SK-N-SH treated with all-trans-retinoic acid at 6 μM for 48 hours (cell line): Measurements from ENCODE around the gene ATG2A.

Experiments used
- ARNTL ChIP-seq: fragments of 450-650 bp; formaldehyde crosslinking; IDR thresholded peaks from 2 replicates; pipeline ENCODE4 v1.5.0; 2020; ENCODE audit warnings: low read depth, mild to moderate bottlenecking, moderate library complexity, borderline replicate concordance
- CSRNP3 ChIP-seq: fragments of 250-450 bp; sonication (Bioruptor Pico); IDR thresholded peaks from 2 replicates; pipeline ENCODE4 v1.5.1; 2021; ENCODE audit warnings: mild to moderate bottlenecking, moderate library complexity
- ESRRG ChIP-seq: fragments of 250-450 bp; sonication (Bioruptor Pico); IDR thresholded peaks from 2 replicates; pipeline ENCODE4 v1.6.1; 2021; ENCODE audit warnings: mild to moderate bottlenecking
- OSR1 ChIP-seq: fragments of 250-450 bp; sonication (Bioruptor Pico); IDR thresholded peaks from 2 replicates; pipeline ENCODE4 v1.8.0; 2022; ENCODE audit warnings: moderate library complexity, mild to moderate bottlenecking, inconsistent platforms
- RARB ChIP-seq: fragments of 250-450 bp; sonication (Bioruptor Pico); IDR thresholded peaks from 2 replicates; pipeline ENCODE4 v1.8.0; 2021; ENCODE audit warnings: mild to moderate bottlenecking, moderate library complexity
- ZFP3 ChIP-seq: fragments of 250-450 bp; sonication (Bioruptor Pico); IDR thresholded peaks from 2 replicates; pipeline ENCODE4 v1.5.0; 2020; ENCODE audit warnings: mild to moderate bottlenecking, moderate library complexity
- ZFP30 ChIP-seq: fragments of 450-650 bp; formaldehyde crosslinking; IDR thresholded peaks from 2 replicates; pipeline ENCODE4 v1.5.0; 2022; ENCODE audit warnings: mild to moderate bottlenecking, moderate library complexity
- TF ChIP-seq, protein P1 (sequence below): fragments of 250-450 bp; sonication (Bioruptor Pico); IDR thresholded peaks from 2 replicates; pipeline ENCODE4 v1.5.1; 2020; ENCODE audit warnings: low read depth, mild to moderate bottlenecking, moderate library complexity
- TF ChIP-seq, protein P2 (sequence below): fragments of 250-450 bp; sonication (Bioruptor Pico); IDR thresholded peaks from 2 replicates; pipeline ENCODE4 v1.8.0; 2020; ENCODE audit warnings: mild to moderate bottlenecking, moderate library complexity, borderline replicate concordance

- no peak for TF ChIP-seq ZFP3
- no peak for TF ChIP-seq CSRNP3 (CRISPR knock-in tag)
- TF ChIP-seq ARNTL (CRISPR knock-in tag) = no peak
- TF ChIP-seq, protein P1, sequence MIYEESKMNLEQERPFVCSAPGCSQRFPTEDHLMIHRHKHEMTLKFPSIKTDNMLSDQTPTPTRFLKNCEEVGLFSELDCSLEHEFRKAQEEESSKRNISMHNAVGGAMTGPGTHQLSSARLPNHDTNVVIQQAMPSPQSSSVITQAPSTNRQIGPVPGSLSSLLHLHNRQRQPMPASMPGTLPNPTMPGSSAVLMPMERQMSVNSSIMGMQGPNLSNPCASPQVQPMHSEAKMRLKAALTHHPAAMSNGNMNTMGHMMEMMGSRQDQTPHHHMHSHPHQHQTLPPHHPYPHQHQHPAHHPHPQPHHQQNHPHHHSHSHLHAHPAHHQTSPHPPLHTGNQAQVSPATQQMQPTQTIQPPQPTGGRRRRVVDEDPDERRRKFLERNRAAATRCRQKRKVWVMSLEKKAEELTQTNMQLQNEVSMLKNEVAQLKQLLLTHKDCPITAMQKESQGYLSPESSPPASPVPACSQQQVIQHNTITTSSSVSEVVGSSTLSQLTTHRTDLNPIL = no peak
- TF ChIP-seq ESRRG (CRISPR knock-in tag) = no peak
- no peak for TF ChIP-seq RARB
- no peak for TF ChIP-seq OSR1 (CRISPR knock-in tag)
- no peak for TF ChIP-seq ZFP30 (CRISPR knock-in tag)
- TF ChIP-seq, protein P2, sequence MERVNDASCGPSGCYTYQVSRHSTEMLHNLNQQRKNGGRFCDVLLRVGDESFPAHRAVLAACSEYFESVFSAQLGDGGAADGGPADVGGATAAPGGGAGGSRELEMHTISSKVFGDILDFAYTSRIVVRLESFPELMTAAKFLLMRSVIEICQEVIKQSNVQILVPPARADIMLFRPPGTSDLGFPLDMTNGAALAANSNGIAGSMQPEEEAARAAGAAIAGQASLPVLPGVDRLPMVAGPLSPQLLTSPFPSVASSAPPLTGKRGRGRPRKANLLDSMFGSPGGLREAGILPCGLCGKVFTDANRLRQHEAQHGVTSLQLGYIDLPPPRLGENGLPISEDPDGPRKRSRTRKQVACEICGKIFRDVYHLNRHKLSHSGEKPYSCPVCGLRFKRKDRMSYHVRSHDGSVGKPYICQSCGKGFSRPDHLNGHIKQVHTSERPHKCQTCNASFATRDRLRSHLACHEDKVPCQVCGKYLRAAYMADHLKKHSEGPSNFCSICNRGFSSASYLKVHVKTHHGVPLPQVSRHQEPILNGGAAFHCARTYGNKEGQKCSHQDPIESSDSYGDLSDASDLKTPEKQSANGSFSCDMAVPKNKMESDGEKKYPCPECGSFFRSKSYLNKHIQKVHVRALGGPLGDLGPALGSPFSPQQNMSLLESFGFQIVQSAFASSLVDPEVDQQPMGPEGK (CRISPR knock-in tag) = no peak
These were observed 42.5 kb upstream of the ATG2A start for GRCh38 chr11:64959498-64959897.
